ENCODE measurements around the gene ARHGAP24.

DNA sequence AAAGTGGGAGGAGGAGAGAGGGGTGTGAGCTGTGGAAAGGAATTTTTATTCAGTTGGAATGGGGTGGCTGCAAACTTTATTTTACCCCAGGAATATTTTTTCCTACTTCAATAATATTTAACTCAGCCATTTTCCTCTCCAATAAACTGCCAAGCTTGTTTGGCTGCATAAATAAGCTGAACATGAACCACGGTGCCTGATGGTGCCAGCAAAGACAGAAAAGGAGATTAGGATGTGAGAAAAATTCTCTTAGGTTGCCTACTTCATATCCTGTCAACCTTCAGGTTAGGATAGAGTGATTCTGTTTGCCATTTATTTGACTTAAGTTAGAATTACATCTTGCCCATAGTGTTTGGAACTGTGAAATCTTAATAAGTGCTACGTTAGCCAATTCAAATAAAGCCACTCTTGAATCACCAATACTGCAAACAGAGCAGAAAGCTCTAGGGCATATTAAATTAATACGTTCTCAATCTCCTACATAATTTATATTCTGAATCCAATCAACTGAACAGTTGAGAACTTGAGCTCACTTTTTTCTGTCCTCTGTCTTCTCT is 195.1 kb downstream of the ARHGAP24 start:
- TF ChIP-seq, protein P1, sequence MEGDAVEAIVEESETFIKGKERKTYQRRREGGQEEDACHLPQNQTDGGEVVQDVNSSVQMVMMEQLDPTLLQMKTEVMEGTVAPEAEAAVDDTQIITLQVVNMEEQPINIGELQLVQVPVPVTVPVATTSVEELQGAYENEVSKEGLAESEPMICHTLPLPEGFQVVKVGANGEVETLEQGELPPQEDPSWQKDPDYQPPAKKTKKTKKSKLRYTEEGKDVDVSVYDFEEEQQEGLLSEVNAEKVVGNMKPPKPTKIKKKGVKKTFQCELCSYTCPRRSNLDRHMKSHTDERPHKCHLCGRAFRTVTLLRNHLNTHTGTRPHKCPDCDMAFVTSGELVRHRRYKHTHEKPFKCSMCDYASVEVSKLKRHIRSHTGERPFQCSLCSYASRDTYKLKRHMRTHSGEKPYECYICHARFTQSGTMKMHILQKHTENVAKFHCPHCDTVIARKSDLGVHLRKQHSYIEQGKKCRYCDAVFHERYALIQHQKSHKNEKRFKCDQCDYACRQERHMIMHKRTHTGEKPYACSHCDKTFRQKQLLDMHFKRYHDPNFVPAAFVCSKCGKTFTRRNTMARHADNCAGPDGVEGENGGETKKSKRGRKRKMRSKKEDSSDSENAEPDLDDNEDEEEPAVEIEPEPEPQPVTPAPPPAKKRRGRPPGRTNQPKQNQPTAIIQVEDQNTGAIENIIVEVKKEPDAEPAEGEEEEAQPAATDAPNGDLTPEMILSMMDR (IDR thresholded peaks at IDR 0.05), result no peak
- TF ChIP-seq POLR2AphosphoS5 (IDR thresholded peaks at IDR 0.05; ENCODE audit: low read depth, low read length) (no peak), SIN3A (IDR thresholded peaks at IDR 0.05; ENCODE audit: borderline replicate concordance, insufficient read depth, low read depth, low read length) (no peak)
